GM19351 (cell line): ENCODE data around the gene KISS1.

ENCODE experiments used
- ATAC-seq: cut with Tn5 transposase; IDR thresholded peaks from one replicate; pipeline ENCODE4 v1.9.1; 2021; ENCODE audit warnings: mild to moderate bottlenecking, moderate library complexity; ENCODE audit not compliant: unreplicated experiment

KISS1 gene

DNA sequence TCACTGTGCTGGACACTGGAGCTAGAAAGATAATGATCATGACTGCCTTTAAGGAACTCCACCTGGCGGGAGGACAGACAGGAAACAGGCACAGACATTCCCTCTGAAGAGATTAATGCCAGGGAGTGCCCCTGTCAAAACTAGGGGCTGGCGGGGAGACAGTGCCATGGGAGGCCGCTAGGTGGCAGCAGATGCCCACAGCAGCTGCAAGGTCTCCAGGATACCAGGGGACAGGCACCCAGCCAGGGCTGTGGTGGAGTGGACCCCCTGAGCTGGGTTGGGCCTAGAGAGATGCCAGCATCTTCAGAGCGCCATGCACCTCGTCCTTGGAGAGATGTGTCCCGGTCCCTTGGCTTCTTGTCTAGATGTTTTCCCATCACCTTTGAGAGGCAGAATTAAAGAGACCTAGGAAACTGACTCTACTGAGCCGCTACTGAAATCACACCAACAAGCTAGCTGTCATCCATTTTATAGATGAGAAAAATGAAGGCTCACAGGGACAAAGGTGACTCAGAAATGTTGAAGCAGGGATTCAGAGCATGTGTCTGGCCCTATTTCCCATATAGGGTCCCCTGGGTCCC is 33.7 kb downstream of the KISS1 start:
- ATAC-seq, result peak; percentile 47

GRCh38 chr1:204161609-204162493 is 34.4 kb downstream of the KISS1 start:
- ATAC-seq, result no peak

DNA sequence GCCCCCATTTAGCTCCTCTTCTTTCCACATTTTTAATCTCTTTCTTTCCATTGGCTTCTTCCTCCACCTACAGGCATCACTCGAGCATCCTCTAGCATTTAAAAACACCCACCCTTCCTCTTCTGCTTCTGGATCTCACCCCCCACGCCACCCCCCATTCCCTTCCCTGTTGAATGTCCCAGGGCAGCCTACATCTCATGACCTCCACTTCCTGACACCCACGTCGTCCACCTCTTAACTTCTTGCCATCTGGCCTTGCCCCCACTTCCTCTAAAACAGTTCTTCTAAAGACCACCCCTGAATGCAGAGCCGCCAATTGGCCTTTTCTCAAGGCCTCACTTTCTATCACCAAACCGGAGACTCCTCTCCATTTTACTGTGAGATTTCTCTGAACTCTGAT is 38.3 kb downstream of the KISS1 start:
- no peak for ATAC-seq

- ATAC-seq, result no peak
Observed at GRCh38 chr1:204155881-204156280, 40.4 kb downstream of the KISS1 start.

DNA sequence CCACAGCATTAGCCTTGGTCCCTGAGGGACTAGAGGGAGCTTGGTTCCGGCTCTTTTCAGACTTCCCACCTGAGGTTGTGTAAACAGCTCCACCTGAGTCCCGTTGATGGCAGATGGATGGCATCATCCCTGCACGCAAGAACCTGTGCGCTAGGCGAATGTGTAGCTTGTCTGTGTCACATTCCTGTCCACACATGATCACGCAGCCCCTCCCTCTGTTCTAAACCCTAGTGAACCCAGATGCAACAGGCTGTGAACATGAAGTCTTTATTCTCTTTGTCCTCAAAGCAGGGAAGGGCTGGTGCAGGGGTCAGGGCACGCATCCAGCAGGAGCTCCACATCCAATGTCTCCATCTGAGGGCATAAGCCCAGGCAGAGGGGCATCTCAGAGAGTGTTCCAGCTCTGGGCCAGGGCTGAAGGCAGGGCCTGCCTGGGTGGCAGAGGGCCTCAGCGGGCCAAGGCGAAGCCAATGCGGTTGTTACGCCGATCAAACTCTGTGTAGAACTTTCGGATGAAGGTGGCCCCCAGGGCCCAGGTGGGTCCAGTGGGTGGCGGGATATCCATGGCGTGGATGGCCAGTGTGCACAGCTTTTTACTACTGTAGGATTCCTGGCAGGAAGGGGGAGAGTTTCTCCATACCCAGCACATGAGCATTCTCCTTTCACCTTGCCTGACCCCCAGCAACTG is 41.6 kb downstream of the KISS1 start:
- ATAC-seq, result no peak

DNA sequence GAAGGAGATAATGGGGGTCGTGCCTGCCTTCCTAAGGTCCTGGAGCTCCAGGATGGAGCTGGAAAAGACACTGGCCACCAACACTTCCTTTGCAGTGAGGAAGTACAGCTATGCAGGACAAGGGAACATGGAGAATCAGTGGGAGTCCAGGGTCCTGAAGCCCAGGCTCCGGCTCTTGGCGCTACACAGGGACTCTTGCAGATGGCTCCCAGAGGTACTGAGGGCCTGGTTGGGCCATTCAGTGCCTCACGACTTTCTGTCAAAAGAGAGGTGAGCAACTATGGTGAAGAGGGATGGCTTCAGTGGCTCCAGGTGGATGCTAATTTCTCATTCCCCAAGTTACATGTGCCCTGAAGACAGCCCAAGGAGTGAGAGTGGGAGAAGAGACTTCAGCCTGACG is 42.6 kb downstream of the KISS1 start:
- ATAC-seq, result no peak

DNA sequence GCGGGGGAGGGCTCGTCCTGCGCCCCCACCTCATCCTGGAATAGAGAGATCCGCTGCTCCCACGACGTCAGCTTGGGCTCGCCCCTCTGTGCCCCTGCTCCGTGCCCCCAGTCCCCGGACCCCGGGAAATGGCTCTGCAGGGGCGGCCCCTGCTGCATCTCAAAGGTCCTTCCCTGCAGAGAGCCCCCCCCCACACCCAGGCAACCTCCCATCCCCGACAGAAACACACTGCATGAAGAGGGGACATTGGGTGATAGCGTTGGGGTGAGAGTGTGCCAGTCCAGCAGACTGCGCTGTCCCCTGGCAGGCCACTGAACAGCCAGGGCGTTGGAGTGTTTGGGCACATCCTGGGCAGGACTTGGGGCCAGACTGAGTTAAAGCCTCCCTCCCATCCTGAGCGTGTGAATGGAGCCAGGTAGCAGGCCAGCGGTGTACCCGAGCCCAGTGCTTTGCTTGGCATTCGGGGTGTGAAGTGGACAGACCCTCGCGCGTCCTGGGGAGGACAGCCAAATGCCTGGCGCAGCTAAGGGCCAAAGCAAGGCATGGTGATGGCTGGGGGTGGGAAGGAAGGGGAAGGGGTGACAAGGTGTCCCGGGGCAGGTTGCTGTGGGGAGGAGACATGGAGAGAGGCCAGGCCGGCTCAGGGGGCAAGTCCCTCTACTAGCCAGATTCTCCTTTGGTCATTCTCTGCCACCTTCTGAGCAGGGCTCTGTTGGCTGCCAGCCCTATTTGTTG is 43.8 kb downstream of the KISS1 start:
- ATAC-seq, result no peak

DNA sequence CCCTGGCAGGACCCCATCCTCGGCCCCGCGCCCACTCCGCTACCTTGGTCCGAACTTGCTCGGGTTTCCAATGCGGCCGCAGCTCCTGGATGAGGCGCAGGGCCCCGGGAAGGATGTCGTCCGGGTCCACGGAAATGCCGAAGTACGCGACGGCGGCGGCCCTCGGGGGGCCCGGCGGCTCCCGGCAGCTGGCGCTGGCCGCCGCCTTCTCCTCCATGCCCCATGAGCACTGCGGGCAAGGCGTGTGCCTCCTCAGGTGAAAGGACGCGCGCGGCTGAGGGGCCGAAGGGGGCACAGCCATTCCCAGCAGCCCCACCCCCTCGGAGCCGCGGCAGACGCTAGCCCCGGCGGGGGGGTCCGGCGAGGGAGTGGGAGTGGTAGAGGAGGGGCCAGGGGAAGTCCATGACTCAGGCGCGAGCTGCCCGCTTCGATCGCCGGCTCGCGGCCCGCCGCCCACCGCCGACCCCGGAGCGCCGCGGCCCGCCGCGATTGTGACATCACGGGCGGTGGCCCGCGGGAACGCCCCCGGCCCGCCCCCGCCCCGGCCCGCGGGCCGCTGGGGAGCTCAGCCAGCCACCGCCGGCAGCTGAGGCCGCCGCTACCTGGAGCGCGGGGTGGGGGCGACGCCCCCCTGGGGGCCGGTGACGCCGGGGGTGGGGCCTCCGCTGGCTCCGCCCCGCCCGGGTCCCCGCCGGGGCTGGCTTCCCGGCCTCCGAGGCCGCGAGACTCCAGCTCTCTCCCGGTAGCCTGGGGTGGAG is 44.6 kb downstream of the KISS1 start, which contains the start of gene ETNK2:
ETNK2 (minus strand) TSS at position 493 of the 758 bp plus-strand sequence; CDS start at position 301, 192 bp downstream.
- ATAC-seq, result no peak

- ATAC-seq, result no peak
Observed at GRCh38 chr1:204150702-204151551, 45.4 kb downstream of the KISS1 start.

DNA sequence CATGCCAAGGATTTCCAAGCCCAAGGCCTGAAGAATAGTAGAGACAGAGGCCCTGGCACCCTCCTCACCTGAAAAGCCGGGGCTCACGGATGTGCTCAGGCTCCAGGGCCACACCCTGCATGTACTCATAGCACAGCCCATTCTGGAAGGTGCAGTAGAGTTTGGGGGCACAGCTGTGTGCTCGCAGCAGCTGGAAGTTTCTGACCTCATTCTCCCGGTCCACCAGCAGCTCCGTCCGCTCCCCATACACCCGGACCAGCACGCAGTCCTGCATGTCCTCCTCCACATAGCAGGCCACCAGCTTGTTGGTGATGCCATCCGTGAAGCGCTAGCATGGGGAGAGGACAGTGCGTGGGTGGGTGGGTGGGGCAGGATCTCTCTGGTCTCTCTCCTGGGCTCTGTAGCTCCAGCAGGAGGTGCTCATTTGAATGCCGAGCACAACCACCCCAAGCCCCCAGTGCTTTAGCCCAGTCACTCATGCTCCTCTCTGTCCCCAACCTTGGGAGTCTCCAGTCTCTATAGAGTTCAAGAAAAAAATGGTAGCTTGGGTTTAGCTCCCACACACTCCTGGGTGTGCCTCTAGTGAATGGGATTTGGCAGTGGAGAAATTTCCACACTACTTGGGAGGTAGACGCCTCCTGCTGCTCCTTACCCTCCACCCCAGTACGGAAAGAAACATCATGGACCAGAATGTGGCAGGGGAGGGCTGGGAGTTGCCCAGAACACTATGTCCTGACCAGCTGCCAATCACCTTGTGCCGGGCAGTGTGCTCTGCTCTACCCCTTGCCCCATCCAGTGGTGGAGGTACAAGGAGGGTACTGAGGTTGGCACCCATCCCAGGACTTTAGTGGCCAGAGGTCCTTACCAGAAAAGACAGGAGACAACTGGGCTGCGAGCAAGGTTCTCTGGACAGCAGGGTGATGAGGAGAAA is 46.4 kb downstream of the KISS1 start:
- ATAC-seq, result no peak

GRCh38 chr1:204149107-204149506 is 47.2 kb downstream of the KISS1 start:
- ATAC-seq, result no peak

DNA sequence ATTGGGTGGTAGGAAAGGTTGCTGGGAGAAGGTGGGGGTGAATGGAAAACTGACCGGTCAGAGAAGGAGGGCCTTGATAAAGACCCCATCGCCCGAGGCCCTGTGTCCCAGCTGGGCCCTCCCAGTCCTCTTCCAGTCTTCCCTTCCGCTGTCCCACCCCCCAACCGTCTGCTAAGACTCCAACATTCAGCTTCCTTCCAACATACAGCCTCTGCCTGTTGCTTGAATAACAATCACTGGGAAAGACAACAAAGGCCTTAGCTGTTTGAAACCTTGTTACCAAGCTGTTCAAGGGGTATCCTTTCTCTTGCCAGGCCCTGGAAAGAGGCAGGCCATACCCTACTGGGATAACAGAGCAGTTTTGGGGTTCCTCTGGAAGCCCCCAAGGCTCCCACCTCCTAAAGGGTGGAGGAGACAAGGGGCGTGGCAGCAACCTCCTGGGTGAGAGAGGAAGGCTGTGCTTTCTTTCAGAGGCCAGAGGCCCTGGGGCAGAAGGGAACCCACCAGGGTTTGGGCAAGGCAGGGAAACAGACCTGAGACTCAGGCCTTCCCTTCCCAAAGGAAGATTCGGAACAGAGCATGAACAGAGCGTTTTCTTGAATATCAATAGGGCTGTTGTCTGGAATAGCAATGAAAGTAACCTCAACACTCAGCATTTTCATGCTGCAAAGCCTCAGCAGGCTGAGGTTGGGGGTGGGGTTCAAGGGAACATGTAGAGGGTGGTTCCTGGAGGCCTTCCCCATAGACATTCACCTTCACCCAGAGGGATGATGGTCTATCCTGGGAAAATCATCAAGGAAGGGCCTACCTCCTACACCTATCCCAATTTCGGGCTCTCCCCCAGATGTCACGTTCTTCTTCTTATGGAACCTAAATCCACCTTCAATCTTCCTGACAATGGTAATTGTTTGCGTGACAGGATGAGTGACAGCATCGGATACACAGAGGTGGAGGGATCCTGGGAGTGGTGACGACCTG is 48.6 kb downstream of the KISS1 start:
- ATAC-seq, result no peak

- no peak for ATAC-seq
Observed at GRCh38 chr1:204146965-204147364, 49.3 kb downstream of the KISS1 start.

- ATAC-seq, result no peak
Observed at GRCh38 chr1:204146309-204146708, 50.0 kb downstream of the KISS1 start.

GRCh38 chr1:204145033-204145504 is 51.2 kb downstream of the KISS1 start:
- no peak for ATAC-seq

DNA sequence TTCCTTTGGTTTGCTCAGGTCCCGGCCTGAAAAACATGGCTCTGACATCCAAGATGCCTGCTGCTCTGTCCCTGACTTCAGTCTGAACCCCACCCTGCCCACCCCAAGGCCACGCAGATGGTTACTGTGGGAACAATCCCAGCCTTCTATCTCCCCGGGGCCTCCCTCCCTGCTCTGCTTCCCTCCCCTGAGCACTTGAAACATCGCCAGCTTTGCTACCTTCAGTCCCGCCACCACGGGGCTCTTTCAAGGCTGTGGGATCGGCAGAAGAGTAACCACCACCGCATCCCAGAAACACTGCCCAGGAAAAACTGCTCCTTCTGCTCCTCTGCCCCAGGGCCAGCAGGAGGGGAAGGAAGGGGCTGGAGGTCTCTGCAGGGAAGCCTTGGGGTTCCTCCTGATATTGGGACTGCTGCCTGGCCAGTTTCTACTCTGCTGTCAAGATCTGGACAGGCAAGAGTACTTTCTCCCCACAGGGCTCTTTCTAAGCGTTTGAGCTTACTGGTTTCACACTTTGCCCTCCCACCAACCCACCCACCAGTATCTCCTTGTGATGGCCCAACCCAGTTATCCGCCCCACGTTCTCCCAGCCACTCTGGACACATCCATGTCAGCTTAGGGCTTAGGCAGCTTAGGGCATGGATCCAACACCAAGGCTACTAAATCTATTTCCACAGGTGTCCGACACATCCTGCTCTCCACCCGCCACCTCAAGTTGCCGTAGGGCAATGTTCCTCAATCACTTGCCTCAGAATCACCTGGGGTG is 52.8 kb downstream of the KISS1 start:
- ATAC-seq, result no peak
